Prostate gland (tissue), 2 donors: ENCODE results near the gene BRINP2. TPM values are rescaled to one million over a fixed set of nuclear protein-coding genes. Genes with fewer than 3 reads are reported as not detected.
"Not testable (repeated sequence)": the region's sequence is repeated elsewhere in the genome, so short reads cannot be mapped to it uniquely, and the experiment has no call there.

Experiments
- DNase-seq: peaks from one replicate; pipeline ENCODE4 v3.0.0-alpha.2; 2019; ENCODE audit warnings: low spot score
- H3K27ac ChIP-seq, 2 donors: fragments of 200-600 bp; sonication (generic); 2 replicates each; pipeline ENCODE4 v1.5.1; 2017 to 2019
- H3K27me3 ChIP-seq: fragments of 200-600 bp; sonication (generic); replicated peaks from 2 replicates; pipeline ENCODE4 v1.5.1; 2019; ENCODE audit not compliant: insufficient read depth
- H3K36me3 ChIP-seq, 2 donors: fragments of 200-600 bp; sonication (generic); 1 replicate in 1 of 2; 2 replicates in 1 of 2; pipeline versions ENCODE4 v1.5.1 to v1.8.1; 2017 to 2019
- H3K4me1 ChIP-seq: fragments of 200-600 bp; sonication (generic); replicated peaks from 2 replicates; pipeline ENCODE4 v1.5.1; 2019
- H3K4me3 ChIP-seq, 2 donors: fragments of 200-600 bp; sonication (generic); 2 replicates each; pipeline ENCODE4 v1.5.1; 2017 to 2019
- H3K9me3 ChIP-seq: fragments of 200-600 bp; sonication (generic); 2 replicates; pipeline ENCODE4 v1.5.1; 2017
- CTCF ChIP-seq, 4 experiments: fragments of 200-600 bp in 2 of 4; fragments of 450-650 bp in 2 of 4; sonication (generic) in 2 of 4; IDR thresholded peaks; 1 replicate in 3 of 4; 2 replicates in 1 of 4; pipeline ENCODE4 v1.5.1; 2016 to 2019; ENCODE audit warnings: antibody characterized with exemption in 4 of 4, mild to moderate bottlenecking in 2 of 4, moderate library complexity in 2 of 4
- POLR2A ChIP-seq: fragments of 450-650 bp; IDR thresholded peaks from one replicate; pipeline ENCODE4 v1.6.1; 2016; ENCODE audit warnings: antibody characterized with exemption, mild to moderate bottlenecking
- POLR2AphosphoS5 ChIP-seq: sonication (generic); formaldehyde crosslinking; IDR thresholded peaks from one replicate; pipeline ENCODE4 v1.6.1; 2017; ENCODE audit warnings: antibody characterized with exemption
- WGBS: methylation state at CpG from one replicate; pipeline ENCODE4 v1.1.5; 2018; 5-methylcytosine and 5-hydroxymethylcytosine counted together
- intact Hi-C: fragments of 100-400 bp; cut with DNase I; formaldehyde crosslinking; loops from one replicate; pipeline ENCODE4 v1.14.2; 2022
- total RNA-seq, 2 donors: library from RNA; depleted of rRNA; stranded (reverse); fragments of >200 nt; gene quantifications; one replicate each; pipeline ENCODE4 v1.1.0, GENCODE V29; 2016

Gene BRINP2
- total RNA-seq, 2 donors from 2014 or later, result 2.3 TPM; not detected in 1

GRCh38 chr1:177310326-177310725 is 139.6 kb downstream of the BRINP2 start:
- WGBS, result 90% methylated on average over 1 of the region's 1 CpG
- Histone ChIP-seq H3K9me3 (no peaks in the 10 kb centered on the region), H3K27ac (no peak overlapping the region), H3K36me3 (no peaks in the 10 kb centered on the region), H3K4me3 (no peak overlapping the region), H3K4me1 (no peaks in the 10 kb centered on the region), H3K27me3 (no peaks in the 10 kb centered on the region)
- no peak for TF ChIP-seq POLR2AphosphoS5
- TF ChIP-seq POLR2A, result no peak
- no peak for TF ChIP-seq CTCF (IDR thresholded peaks at IDR 0.05)
- DNase-seq, result no peak
- intact Hi-C loops, result no loop called here

GRCh38 chr1:177311111-177311510 is 140.4 kb downstream of the BRINP2 start:
- no peaks in the 10 kb centered on the region for H3K9me3 ChIP-seq
- H3K4me1 ChIP-seq, result no peaks in the 10 kb centered on the region
- no peaks in the 10 kb centered on the region for H3K36me3 ChIP-seq
- intact Hi-C loops, result no loop called here
- H3K4me3 ChIP-seq, result no peak overlapping the region
- DNase-seq, result no peak
- no peak overlapping the region for H3K27ac ChIP-seq
- TF ChIP-seq POLR2A (no peak), CTCF (IDR thresholded peaks at IDR 0.05) (no peak), POLR2AphosphoS5 (no peak)
- 64% methylated on average over 4 of the region's 4 CpGs for WGBS
- H3K27me3 ChIP-seq, result no peaks in the 10 kb centered on the region

- H3K4me1 ChIP-seq, result no peaks in the 10 kb centered on the region
- H3K27ac ChIP-seq, result no peak overlapping the region
- no peaks in the 10 kb centered on the region for H3K27me3 ChIP-seq
- TF ChIP-seq POLR2AphosphoS5 (no peak), POLR2A (no peak), CTCF (IDR thresholded peaks at IDR 0.05) (no peak)
- no peaks in the 10 kb centered on the region for H3K36me3 ChIP-seq
- H3K4me3 ChIP-seq, result no peak overlapping the region
- no peaks in the 10 kb centered on the region for H3K9me3 ChIP-seq
- intact Hi-C loops, result no loop called here
- DNase-seq, result no peak
- WGBS, result 66% methylated on average over 2 of the region's 2 CpGs
Observed at GRCh38 chr1:177311586-177311985, 140.8 kb downstream of the BRINP2 start.

- TF ChIP-seq POLR2A, result no peak
- no peak for TF ChIP-seq POLR2AphosphoS5
- no peak for TF ChIP-seq CTCF (IDR thresholded peaks at IDR 0.05)
- Histone ChIP-seq H3K9me3 (no peaks in the 10 kb centered on the region), H3K4me1 (no peaks in the 10 kb centered on the region), H3K4me3 (no peak overlapping the region), H3K27ac (no peak overlapping the region), H3K27me3 (no peaks in the 10 kb centered on the region), H3K36me3 (no peaks in the 10 kb centered on the region)
- intact Hi-C loops, result no loop called here
- no peak for DNase-seq
- 12% methylated on average over 2 of the region's 2 CpGs for WGBS
Observed at GRCh38 chr1:177315261-177315660, 144.5 kb downstream of the BRINP2 start.

GRCh38 chr1:177315761-177316160 is 145.0 kb downstream of the BRINP2 start:
- Histone ChIP-seq H3K4me3 (no peak overlapping the region), H3K9me3 (no peaks in the 10 kb centered on the region), H3K36me3 (no peaks in the 10 kb centered on the region), H3K27ac (no peak overlapping the region), H3K4me1 (no peaks in the 10 kb centered on the region), H3K27me3 (no peaks in the 10 kb centered on the region)
- 66% methylated on average over 4 of the region's 4 CpGs for WGBS
- no peak for TF ChIP-seq POLR2A
- TF ChIP-seq POLR2AphosphoS5, result no peak
- no peak for TF ChIP-seq CTCF (IDR thresholded peaks at IDR 0.05)
- DNase-seq, result no peak
- intact Hi-C loops, result no loop called here

GRCh38 chr1:177321434-177321833 is 150.7 kb downstream of the BRINP2 start:
- H3K4me1 ChIP-seq, H3K9me3 ChIP-seq, H3K4me3 ChIP-seq, H3K27me3 ChIP-seq, H3K36me3 ChIP-seq, intact Hi-C loops, DNase-seq, H3K27ac ChIP-seq: not testable (repeated sequence)
